OCI-LY7 (cell line): ENCODE measurements around the gene GRAP2. TPM values are rescaled to one million over a fixed set of nuclear protein-coding genes. Genes with fewer than 3 reads are reported as not detected.

Source experiments
- BruUV-seq: library from RNA; stranded (reverse); fragments of 400-500 nt; replicated peaks from 2 replicates; lab custom pipeline; 2021; lab: Mats Ljungman, UMichigan
- CTCF ChIA-PET: fragments of 300-600 bp; sonication (Branson Sonifier 250); formaldehyde crosslinking; loops from one replicate; lab custom pipeline; 2022; ENCODE audit warnings: antibody characterized with exemption; ENCODE audit not compliant: unreplicated experiment; lab: Charles Lee
- POLR2A ChIA-PET: fragments of 300-600 bp; sonication (Branson Sonifier 250); formaldehyde crosslinking; loops from one replicate; lab custom pipeline; 2022; ENCODE audit warnings: antibody characterized with exemption; lab: Charles Lee
- DNase-seq: peaks from one replicate; pipeline ENCODE4 v3.0.0-alpha.2; 2015; ENCODE audit warnings: low spot score
- H2AFZ ChIP-seq: fragments of 200-600 bp; sonication (generic), shearing (Covaris generic); 2 replicates; pipeline ENCODE4 v1.6.1; 2014; ENCODE audit warnings: mild to moderate bottlenecking, antibody characterized with exemption, low read length, moderate library complexity
- H3K27ac ChIP-seq: fragments of 200-600 bp; sonication (generic); 2 replicates; pipeline ENCODE4 v1.5.1; 2014; ENCODE audit warnings: mixed run types, low read depth, mild to moderate bottlenecking, moderate library complexity, low read length, inconsistent platforms; ENCODE audit not compliant: poor library complexity, severe bottlenecking
- H3K36me3 ChIP-seq: fragments of 200-600 bp; sonication (generic); 2 replicates; pipeline ENCODE4 v1.6.1; 2014; ENCODE audit warnings: mild to moderate bottlenecking, antibody characterized with exemption, low read length, moderate library complexity, mixed read lengths; ENCODE audit not compliant: insufficient read depth
- H3K4me1 ChIP-seq: fragments of 200-600 bp; sonication (generic); 2 replicates; pipeline ENCODE4 v1.5.1; 2014; ENCODE audit warnings: mild to moderate bottlenecking, low read length; ENCODE audit not compliant: insufficient read depth, poor library complexity, severe bottlenecking
- H3K4me2 ChIP-seq: fragments of 200-600 bp; sonication (generic); 2 replicates; pipeline ENCODE4 v1.6.1; 2014; ENCODE audit warnings: mild to moderate bottlenecking, low read length
- H3K4me3 ChIP-seq: fragments of 200-600 bp; sonication (generic); 2 replicates; pipeline ENCODE4 v1.5.1; 2014; ENCODE audit warnings: mild to moderate bottlenecking, low read depth, low read length; ENCODE audit not compliant: poor library complexity, severe bottlenecking
- H3K79me2 ChIP-seq: fragments of 200-600 bp; sonication (generic); 2 replicates; pipeline ENCODE4 v1.6.1; 2016; ENCODE audit warnings: low read depth, mild to moderate bottlenecking, low read length, moderate library complexity, mixed read lengths; ENCODE audit not compliant: insufficient read depth
- H3K9me2 ChIP-seq: fragments of 200-600 bp; sonication (generic); 2 replicates; pipeline ENCODE4 v1.6.1; 2016; ENCODE audit warnings: mild to moderate bottlenecking, low read length, mixed read lengths; ENCODE audit not compliant: insufficient read depth
- H3K9me3 ChIP-seq: fragments of 200-600 bp; sonication (generic); 2 replicates; pipeline ENCODE4 v1.6.1; 2014; ENCODE audit warnings: mild to moderate bottlenecking, mixed run types, low read length, mixed read lengths
- H4K20me1 ChIP-seq: fragments of 200-600 bp; sonication (generic); 2 replicates; pipeline ENCODE4 v1.6.1; 2014; ENCODE audit warnings: mild to moderate bottlenecking, antibody characterized with exemption, low read length, moderate library complexity, mixed read lengths; ENCODE audit not compliant: insufficient read depth
- EZH2phosphoT487 ChIP-seq: fragments of 200-600 bp; sonication (generic); IDR thresholded peaks from 2 replicates; pipeline ENCODE4 v1.6.1; 2018; ENCODE audit warnings: low read depth, borderline replicate concordance, mild to moderate bottlenecking, mixed run types, antibody characterized with exemption, low read length, moderate library complexity, mixed read lengths
- intact Hi-C: fragments of 100-400 bp; cut with micrococcal nuclease; formaldehyde crosslinking; loops from one replicate; pipeline ENCODE4 v1.10.0; 2022; ENCODE audit not compliant: unreplicated experiment
- total RNA-seq, 2 experiments: library from RNA; depleted of rRNA in 1 of 2; stranded (reverse); fragments of >200 nt in 1 of 2; shearing (Covaris generic) in 1 of 2; gene quantifications; 2 replicates each; pipeline ENCODE4 v1.2.3, GENCODE V29; 2014 to 2022
- TF ChIP-seq, protein P1 (sequence below): fragments of 200-600 bp; sonication (generic); conservative IDR thresholded peaks from 2 replicates; pipeline ENCODE4 v1.5.1; 2014; ENCODE audit warnings: mild to moderate bottlenecking, antibody characterized with exemption, low read length, moderate library complexity, mixed read lengths

GRAP2 gene
- total RNA-seq, 2 experiments from 2014 or later = not detected

DNA sequence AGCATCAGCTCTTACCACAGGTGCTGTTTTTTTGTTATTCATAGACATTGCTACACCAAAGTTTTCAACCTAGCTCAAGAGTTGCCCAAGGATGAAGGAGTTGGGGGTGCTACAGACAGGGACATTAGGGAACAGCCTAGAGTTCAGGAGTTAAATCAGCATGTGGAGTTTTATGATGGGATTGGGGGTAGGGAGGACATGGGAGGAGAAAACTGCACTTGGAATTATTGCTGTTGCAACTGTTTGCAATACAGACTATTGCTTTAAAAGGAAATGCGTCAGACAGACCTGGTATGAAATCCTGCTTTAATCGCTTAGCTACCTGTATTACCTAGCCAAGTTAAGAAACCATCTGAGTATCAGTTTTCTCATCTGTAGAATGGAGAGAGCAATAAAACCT, 65.6 kb downstream of the GRAP2 start:
- Histone ChIP-seq H3K4me1 (no peaks in the 10 kb centered on the region), H3K79me2 (no peaks in the 10 kb centered on the region), H3K36me3 (no peaks in the 10 kb centered on the region), H3K9me2 (no peaks in the 10 kb centered on the region), H3K4me3 (no peak overlapping the region), H3K9me3 (no peaks in the 10 kb centered on the region), H3K4me2 (no peak overlapping the region), H3K27ac (no peak overlapping the region), H2AFZ (no peak overlapping the region), H4K20me1 (no peaks in the 10 kb centered on the region)
- no peak for TF ChIP-seq EZH2phosphoT487
- TF ChIP-seq, protein P1, sequence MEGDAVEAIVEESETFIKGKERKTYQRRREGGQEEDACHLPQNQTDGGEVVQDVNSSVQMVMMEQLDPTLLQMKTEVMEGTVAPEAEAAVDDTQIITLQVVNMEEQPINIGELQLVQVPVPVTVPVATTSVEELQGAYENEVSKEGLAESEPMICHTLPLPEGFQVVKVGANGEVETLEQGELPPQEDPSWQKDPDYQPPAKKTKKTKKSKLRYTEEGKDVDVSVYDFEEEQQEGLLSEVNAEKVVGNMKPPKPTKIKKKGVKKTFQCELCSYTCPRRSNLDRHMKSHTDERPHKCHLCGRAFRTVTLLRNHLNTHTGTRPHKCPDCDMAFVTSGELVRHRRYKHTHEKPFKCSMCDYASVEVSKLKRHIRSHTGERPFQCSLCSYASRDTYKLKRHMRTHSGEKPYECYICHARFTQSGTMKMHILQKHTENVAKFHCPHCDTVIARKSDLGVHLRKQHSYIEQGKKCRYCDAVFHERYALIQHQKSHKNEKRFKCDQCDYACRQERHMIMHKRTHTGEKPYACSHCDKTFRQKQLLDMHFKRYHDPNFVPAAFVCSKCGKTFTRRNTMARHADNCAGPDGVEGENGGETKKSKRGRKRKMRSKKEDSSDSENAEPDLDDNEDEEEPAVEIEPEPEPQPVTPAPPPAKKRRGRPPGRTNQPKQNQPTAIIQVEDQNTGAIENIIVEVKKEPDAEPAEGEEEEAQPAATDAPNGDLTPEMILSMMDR = no peak
- ChIA-PET POLR2A (interaction anchor here (0.6 kb wide), 1 partner anchor 57 kb away, joined by 3 read pairs; no protein-coding TSS in a partner anchor), CTCF (no interaction called here)
- no peak for DNase-seq
- BruUV-seq = no TSS peak
- intact Hi-C loops = no loop called here

GRCh38 chr22:39967103-39967829, 66.4 kb downstream of the GRAP2 start:
- ChIA-PET CTCF (no interaction called here), POLR2A (no interaction called here)
- no peak for TF ChIP-seq EZH2phosphoT487
- TF ChIP-seq, protein P1 = no peak
- Histone ChIP-seq H2AFZ (no peak overlapping the region), H3K27ac (no peak overlapping the region), H3K36me3 (no peaks in the 10 kb centered on the region), H3K9me2 (no peaks in the 10 kb centered on the region), H3K9me3 (no peaks in the 10 kb centered on the region), H3K79me2 (no peaks in the 10 kb centered on the region), H3K4me2 (no peak overlapping the region), H4K20me1 (no peaks in the 10 kb centered on the region), H3K4me1 (no peaks in the 10 kb centered on the region), H3K4me3 (no peak overlapping the region)
- intact Hi-C loops = no loop called here
- no TSS peak for BruUV-seq
- DNase-seq = no peak
